Activated T-helper 17 cell treated with anti-CD3 and anti-CD28 coated beads, Interleukin-2, amount 50 U/mL, for 72 hours (primary cell): ENCODE measurements around the gene HEATR9. TPM values are rescaled to one million over a fixed set of nuclear protein-coding genes. Genes with fewer than 3 reads are reported as not detected.

Experiments used
- ATAC-seq: fragments of 150-1000 bp; cut with Tn5 transposase; replicated peaks from 2 replicates; pipeline ENCODE4 v1.10.0; 2021; ENCODE audit warnings: mild to moderate bottlenecking, moderate library complexity
- H3K27ac Mint-ChIP-seq: one replicate; pipeline ENCODE4 v1.8.0; 2022; ENCODE audit warnings: mixed read lengths
- H3K27me3 Mint-ChIP-seq: one replicate; pipeline ENCODE4 v1.8.0; 2022; ENCODE audit warnings: mixed read lengths
- H3K36me3 Mint-ChIP-seq: one replicate; pipeline ENCODE4 v1.8.0; 2022; ENCODE audit warnings: low read depth, mild to moderate bottlenecking, mixed read lengths
- H3K4me1 Mint-ChIP-seq: one replicate; pipeline ENCODE4 v1.8.0; 2022; ENCODE audit warnings: mixed read lengths
- H3K4me3 Mint-ChIP-seq: one replicate; pipeline ENCODE4 v1.8.0; 2022; ENCODE audit warnings: mild to moderate bottlenecking, mixed read lengths
- H3K9me3 Mint-ChIP-seq: one replicate; pipeline ENCODE4 v1.8.0; 2022; ENCODE audit warnings: mixed read lengths
- total RNA-seq, 2 donors: library from RNA; stranded (reverse); gene quantifications; one replicate each; pipeline ENCODE4 v1.2.3, GENCODE V29; 2022

Gene HEATR9
- under 1 TPM in 1 of 2 donors, not detected in 1; 0.24 TPM for total RNA-seq

- Mint-ChIP-seq H3K27me3 (no peaks in the 10 kb centered on the region), H3K9me3 (no peaks in the 10 kb centered on the region), H3K4me3 (no peak within 1 kb of the TSS), H3K36me3 (no peaks in the 10 kb centered on the region), H3K4me1 (peaks cover 14% of the 10 kb centered on the region), H3K27ac (no peak within 1 kb of the TSS)
- no peak for ATAC-seq
Measured at GRCh38 chr17:35868737-35869136, at the start of gene HEATR9. TSS of gene HEATR9 (minus strand) at chr17:35868891. CDS start at chr17:35868742, 149 bp downstream.

- H3K4me1 Mint-ChIP-seq = no peaks in the 10 kb centered on the region
Measured at GRCh38 chr17:35917519-35918213, 49.0 kb upstream of the HEATR9 start.

GRCh38 chr17:35915153-35915964 lies 46.7 kb upstream of the HEATR9 start:
- Mint-ChIP-seq H3K4me1 (no peaks in the 10 kb centered on the region), H3K9me3 (no peaks in the 10 kb centered on the region), H3K27ac (no peak overlapping the region), H3K36me3 (no peaks in the 10 kb centered on the region), H3K27me3 (peaks cover 4% of the 10 kb centered on the region), H3K4me3 (no peak overlapping the region)
- ATAC-seq = no peak

More at GRCh38 chr17:35917519-35918213, 49.0 kb upstream of the HEATR9 start:
- H3K27me3 Mint-ChIP-seq = peaks cover 4% of the 10 kb centered on the region
- no peak overlapping the region for H3K27ac Mint-ChIP-seq
- H3K4me3 Mint-ChIP-seq = no peak overlapping the region
- no peaks in the 10 kb centered on the region for H3K36me3 Mint-ChIP-seq
- H3K9me3 Mint-ChIP-seq = no peaks in the 10 kb centered on the region
- no peak for ATAC-seq

- no peak overlapping the region for H3K4me3 Mint-ChIP-seq
- no peak for ATAC-seq
Measured at GRCh38 chr17:35914354-35914753, 45.7 kb upstream of the HEATR9 start.

GRCh38 chr17:35913609-35914008 lies 44.9 kb upstream of the HEATR9 start:
- H3K27me3 Mint-ChIP-seq = peaks cover 4% of the 10 kb centered on the region

More at GRCh38 chr17:35914354-35914753, 45.7 kb upstream of the HEATR9 start:
- no peaks in the 10 kb centered on the region for H3K9me3 Mint-ChIP-seq
- H3K36me3 Mint-ChIP-seq = no peaks in the 10 kb centered on the region
- no peaks in the 10 kb centered on the region for H3K4me1 Mint-ChIP-seq
- H3K27ac Mint-ChIP-seq = no peak overlapping the region
- peaks cover 4% of the 10 kb centered on the region for H3K27me3 Mint-ChIP-seq

GRCh38 chr17:35912942-35913341 lies 44.3 kb upstream of the HEATR9 start:
- H3K4me3 Mint-ChIP-seq = no peak overlapping the region
- H3K27ac Mint-ChIP-seq = no peak overlapping the region
- no peaks in the 10 kb centered on the region for H3K36me3 Mint-ChIP-seq
- peaks cover 5% of the 10 kb centered on the region for H3K4me1 Mint-ChIP-seq
- peaks cover 4% of the 10 kb centered on the region for H3K27me3 Mint-ChIP-seq
- no peak for ATAC-seq
- no peaks in the 10 kb centered on the region for H3K9me3 Mint-ChIP-seq

More at GRCh38 chr17:35913609-35914008, 44.9 kb upstream of the HEATR9 start:
- ATAC-seq = no peak
- H3K4me3 Mint-ChIP-seq = no peak overlapping the region
- no peaks in the 10 kb centered on the region for H3K36me3 Mint-ChIP-seq
- no peak overlapping the region for H3K27ac Mint-ChIP-seq
- H3K9me3 Mint-ChIP-seq = no peaks in the 10 kb centered on the region
- peaks cover 5% of the 10 kb centered on the region for H3K4me1 Mint-ChIP-seq

GRCh38 chr17:35912339-35912912 lies 43.7 kb upstream of the HEATR9 start:
- peaks cover 4% of the 10 kb centered on the region for H3K27me3 Mint-ChIP-seq
- H3K36me3 Mint-ChIP-seq = no peaks in the 10 kb centered on the region
- no peak overlapping the region for H3K27ac Mint-ChIP-seq

GRCh38 chr17:35909408-35909807 lies 40.7 kb upstream of the HEATR9 start:
- Mint-ChIP-seq H3K4me3 (no peak overlapping the region), H3K36me3 (no peaks in the 10 kb centered on the region), H3K27ac (no peak overlapping the region)

More at GRCh38 chr17:35912339-35912912, 43.7 kb upstream of the HEATR9 start:
- H3K9me3 Mint-ChIP-seq = no peaks in the 10 kb centered on the region
- ATAC-seq = no peak
- peaks cover 5% of the 10 kb centered on the region for H3K4me1 Mint-ChIP-seq
- H3K4me3 Mint-ChIP-seq = no peak overlapping the region

GRCh38 chr17:35907691-35908090 lies 39.0 kb upstream of the HEATR9 start:
- Mint-ChIP-seq H3K27ac (no peak overlapping the region), H3K9me3 (no peaks in the 10 kb centered on the region), H3K4me1 (peaks cover 5% of the 10 kb centered on the region), H3K4me3 (no peak overlapping the region), H3K36me3 (no peaks in the 10 kb centered on the region), H3K27me3 (peaks cover 3% of the 10 kb centered on the region)
- no peak for ATAC-seq

More at GRCh38 chr17:35909408-35909807, 40.7 kb upstream of the HEATR9 start:
- ATAC-seq = no peak
- Mint-ChIP-seq H3K27me3 (peaks cover 3% of the 10 kb centered on the region), H3K4me1 (peaks cover 5% of the 10 kb centered on the region), H3K9me3 (no peaks in the 10 kb centered on the region)

GRCh38 chr17:35906926-35907637 lies 38.4 kb upstream of the HEATR9 start:
- Mint-ChIP-seq H3K36me3 (no peaks in the 10 kb centered on the region), H3K9me3 (no peaks in the 10 kb centered on the region), H3K4me3 (no peak overlapping the region), H3K27ac (no peak overlapping the region), H3K4me1 (peaks cover 5% of the 10 kb centered on the region), H3K27me3 (peaks cover 3% of the 10 kb centered on the region)
- no peak for ATAC-seq

GRCh38 chr17:35906191-35906925 lies 37.7 kb upstream of the HEATR9 start:
- Mint-ChIP-seq H3K4me1 (peaks cover 5% of the 10 kb centered on the region), H3K36me3 (no peaks in the 10 kb centered on the region), H3K9me3 (no peaks in the 10 kb centered on the region), H3K4me3 (no peak overlapping the region), H3K27me3 (peaks cover 3% of the 10 kb centered on the region), H3K27ac (no peak overlapping the region)
- ATAC-seq = no peak

GRCh38 chr17:35903451-35903850 lies 34.8 kb upstream of the HEATR9 start:
- H3K27me3 Mint-ChIP-seq = peaks cover 16% of the 10 kb centered on the region
- H3K9me3 Mint-ChIP-seq = no peaks in the 10 kb centered on the region
- H3K4me1 Mint-ChIP-seq = no peaks in the 10 kb centered on the region
- H3K4me3 Mint-ChIP-seq = no peak overlapping the region
- no peak overlapping the region for H3K27ac Mint-ChIP-seq
- no peaks in the 10 kb centered on the region for H3K36me3 Mint-ChIP-seq
- no peak for ATAC-seq

GRCh38 chr17:35901631-35902175 lies 33.0 kb upstream of the HEATR9 start:
- Mint-ChIP-seq H3K27me3 (peaks cover 19% of the 10 kb centered on the region), H3K4me3 (no peak overlapping the region), H3K27ac (no peak overlapping the region), H3K9me3 (no peaks in the 10 kb centered on the region), H3K36me3 (no peaks in the 10 kb centered on the region), H3K4me1 (no peaks in the 10 kb centered on the region)
- ATAC-seq = no peak
